Effector memory CD8-positive, alpha-beta T cell (primary cell): ENCODE results near the gene HOXC6.

Experiments
- ATAC-seq: fragments of 150-1000 bp; cut with Tn5 transposase; replicated peaks from 2 replicates; pipeline ENCODE4 v1.10.0; 2021; ENCODE audit warnings: mild to moderate bottlenecking, moderate library complexity
- DNase-seq, 3 experiments: peaks; one replicate each; pipeline ENCODE4 v3.0.0; 2021
- H3K27ac Mint-ChIP-seq, 2 donors: one replicate each; pipeline ENCODE4 v1.8.0; 2022; ENCODE audit warnings: mild to moderate bottlenecking in 2 of 2, mixed read lengths in 2 of 2, moderate library complexity in 2 of 2
- H3K27me3 Mint-ChIP-seq, 2 donors: one replicate each; pipeline ENCODE4 v1.8.0; 2022; ENCODE audit warnings: mixed read lengths in 2 of 2
- H3K36me3 Mint-ChIP-seq: one replicate; pipeline ENCODE4 v1.8.0; 2022; ENCODE audit warnings: mild to moderate bottlenecking, moderate library complexity, mixed read lengths; ENCODE audit not compliant: insufficient read depth
- H3K4me1 Mint-ChIP-seq, 2 donors: one replicate each; pipeline ENCODE4 v1.8.0; 2022; ENCODE audit warnings: low read depth in 2 of 2, mixed read lengths in 2 of 2
- H3K4me3 Mint-ChIP-seq, 2 donors: one replicate each; pipeline ENCODE4 v1.8.0; 2022; ENCODE audit warnings: mild to moderate bottlenecking in 2 of 2, mixed read lengths in 2 of 2, moderate library complexity in 2 of 2
- H3K9me3 Mint-ChIP-seq, 2 donors: one replicate each; pipeline ENCODE4 v1.8.0; 2022; ENCODE audit warnings: mixed read lengths in 2 of 2

HOXC6 gene

GRCh38 chr12:54010972-54011664 lies 17.1 kb upstream of the HOXC6 start:
- DNase-seq (no peak), ATAC-seq (no peak)
- Mint-ChIP-seq H3K36me3 (peaks cover 36% of the 10 kb centered on the region), H3K4me1 (peaks cover 15 to 29% of the 10 kb centered on the region in 2 donors), H3K27ac (no peak overlapping the region), H3K4me3 (peak overlapping the region in 1 of 2 donors; percentile 6), H3K27me3 (peaks cover 86 to 95% of the 10 kb centered on the region in 2 donors), H3K9me3 (no peaks in the 10 kb centered on the region)

DNA sequence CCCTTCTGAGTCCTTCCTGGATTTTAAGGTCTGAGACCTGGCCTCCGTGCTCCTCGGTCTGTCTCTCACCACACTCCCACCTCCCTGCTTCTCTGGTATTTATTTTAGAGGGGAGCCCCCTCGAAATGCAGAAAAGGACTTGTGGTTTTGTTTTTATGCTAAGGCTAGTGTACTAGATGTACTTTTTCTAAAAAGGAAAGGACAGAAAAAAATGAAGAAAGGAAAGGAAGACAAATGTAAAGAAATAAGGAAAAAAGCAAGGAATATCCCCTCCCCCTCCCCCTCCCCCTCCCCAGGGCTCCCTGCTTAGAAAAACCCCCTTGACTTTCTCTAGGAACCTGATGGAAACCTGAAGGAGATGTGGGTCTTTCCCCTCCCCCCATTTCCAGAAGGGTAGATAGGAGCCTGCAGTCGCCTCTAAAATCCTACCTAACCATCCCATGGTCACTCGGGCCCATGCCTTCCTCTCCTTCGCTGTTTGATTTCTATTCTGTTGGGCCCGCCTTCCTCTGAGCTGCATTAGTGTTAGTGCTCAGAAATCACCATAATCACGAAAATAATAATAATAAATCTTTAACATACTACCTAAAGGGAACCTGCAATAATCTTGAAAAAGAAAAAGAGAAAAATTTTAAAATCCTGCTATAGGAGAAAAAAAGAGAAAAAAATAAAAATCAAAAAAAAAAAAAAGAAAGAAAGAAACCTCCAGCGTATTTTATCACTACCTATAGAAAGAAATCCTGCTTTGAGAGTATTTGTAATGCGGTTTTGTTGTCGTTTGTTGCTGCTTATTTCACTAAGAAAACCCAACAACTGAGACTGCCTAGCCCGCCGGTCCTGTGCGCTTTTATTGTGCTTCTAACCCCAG lies 16.3 kb upstream of the HOXC6 start:
- peaks cover 36% of the 10 kb centered on the region for H3K36me3 Mint-ChIP-seq
- no peak overlapping the region for H3K4me3 Mint-ChIP-seq
- H3K9me3 Mint-ChIP-seq: no peaks in the 10 kb centered on the region
- no peak overlapping the region for H3K27ac Mint-ChIP-seq
- no peak for ATAC-seq
- no peak for DNase-seq
- H3K4me1 Mint-ChIP-seq: peaks cover 13 to 26% of the 10 kb centered on the region in 2 donors
- peaks cover 78 to 88% of the 10 kb centered on the region in 2 donors for H3K27me3 Mint-ChIP-seq

DNA sequence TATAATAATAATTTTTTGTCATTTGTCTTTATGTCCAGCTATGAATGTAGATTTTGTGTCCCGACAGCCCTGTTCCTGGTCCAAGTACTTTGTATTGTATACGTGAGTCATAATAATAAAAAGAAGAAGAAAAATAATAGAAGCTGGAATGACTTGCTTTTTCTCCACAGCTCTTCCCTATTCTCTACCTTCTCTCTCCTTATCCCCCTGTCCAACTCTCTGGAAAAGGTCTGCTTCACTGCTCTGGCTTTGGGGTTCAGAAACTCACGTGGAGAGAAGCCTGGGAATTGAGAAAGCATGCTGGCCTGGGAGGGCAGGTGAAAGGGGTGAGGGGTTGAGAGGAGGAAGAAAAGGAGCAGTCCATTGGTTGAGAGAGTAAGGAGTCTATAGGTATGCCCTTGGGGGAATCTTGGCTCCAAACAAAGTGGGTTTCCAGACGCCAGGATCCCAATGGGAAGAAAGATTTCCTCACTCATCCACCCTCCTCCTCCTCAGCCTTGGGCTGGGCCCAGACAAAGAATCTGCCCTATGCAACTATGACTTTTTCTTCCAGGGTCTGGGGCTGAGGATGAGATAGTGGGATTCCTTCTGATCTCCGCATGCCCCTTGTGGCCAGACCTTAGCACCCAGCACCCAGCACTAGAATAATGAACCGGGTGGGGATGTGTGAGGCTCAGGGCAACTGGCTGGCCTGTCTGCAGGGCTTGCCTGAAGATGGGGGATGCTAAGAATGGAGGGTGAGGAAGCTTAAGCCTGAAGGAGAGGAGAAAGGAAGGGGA lies 15.4 kb upstream of the HOXC6 start:
- no peak for DNase-seq
- no peak overlapping the region for H3K4me3 Mint-ChIP-seq
- peaks cover 69 to 84% of the 10 kb centered on the region in 2 donors for H3K27me3 Mint-ChIP-seq

DNA sequence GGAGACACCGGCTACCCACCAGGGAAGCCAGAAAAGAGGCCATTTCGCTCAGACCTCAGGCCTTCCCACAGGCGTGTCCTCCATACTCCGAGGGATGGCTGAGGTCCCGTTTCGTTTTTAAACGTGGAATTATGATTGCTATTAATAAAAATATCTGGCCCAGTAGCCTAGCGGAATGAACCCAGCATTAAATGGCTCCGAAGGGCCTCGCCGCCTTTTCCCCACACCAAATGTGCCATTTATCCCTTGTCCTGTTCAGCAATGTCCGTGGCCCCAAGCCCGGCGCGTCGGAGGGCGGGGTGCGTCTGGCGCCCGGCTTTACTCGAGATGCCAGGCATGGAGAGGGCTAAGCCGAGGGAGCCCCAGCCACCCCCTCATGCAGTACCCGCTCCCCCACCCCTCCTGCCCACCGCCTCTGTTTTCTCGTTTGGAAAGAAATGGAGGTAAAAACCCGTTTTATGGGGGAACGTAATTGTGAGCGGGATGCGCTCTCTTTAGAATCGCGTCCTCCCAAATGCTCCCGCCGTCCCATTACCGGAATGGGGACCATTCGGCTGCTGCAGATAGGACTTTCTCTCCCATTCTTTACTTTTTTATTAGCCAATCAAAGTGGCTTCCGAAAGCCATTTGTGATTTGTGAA lies 13.7 kb upstream of the HOXC6 start:
- DNase-seq (no peak), ATAC-seq (no peak)
- H3K27me3 Mint-ChIP-seq: peaks cover 53 to 71% of the 10 kb centered on the region in 2 donors
- peak overlapping the region in 1 of 2 donors; percentile 75 for H3K27ac Mint-ChIP-seq
- H3K4me1 Mint-ChIP-seq: peaks cover 22 to 31% of the 10 kb centered on the region in 2 donors
- peaks cover 31% of the 10 kb centered on the region for H3K36me3 Mint-ChIP-seq
- peak overlapping the region; percentile 34 to 44 for H3K4me3 Mint-ChIP-seq
- no peaks in the 10 kb centered on the region for H3K9me3 Mint-ChIP-seq

More for the DNA sequence above, 15.4 kb upstream of the HOXC6 start:
- no peak for ATAC-seq
- no peak overlapping the region for H3K27ac Mint-ChIP-seq
- no peaks in the 10 kb centered on the region for H3K9me3 Mint-ChIP-seq
- H3K4me1 Mint-ChIP-seq: peaks cover 20 to 33% of the 10 kb centered on the region in 2 donors
- peaks cover 36% of the 10 kb centered on the region for H3K36me3 Mint-ChIP-seq

DNA sequence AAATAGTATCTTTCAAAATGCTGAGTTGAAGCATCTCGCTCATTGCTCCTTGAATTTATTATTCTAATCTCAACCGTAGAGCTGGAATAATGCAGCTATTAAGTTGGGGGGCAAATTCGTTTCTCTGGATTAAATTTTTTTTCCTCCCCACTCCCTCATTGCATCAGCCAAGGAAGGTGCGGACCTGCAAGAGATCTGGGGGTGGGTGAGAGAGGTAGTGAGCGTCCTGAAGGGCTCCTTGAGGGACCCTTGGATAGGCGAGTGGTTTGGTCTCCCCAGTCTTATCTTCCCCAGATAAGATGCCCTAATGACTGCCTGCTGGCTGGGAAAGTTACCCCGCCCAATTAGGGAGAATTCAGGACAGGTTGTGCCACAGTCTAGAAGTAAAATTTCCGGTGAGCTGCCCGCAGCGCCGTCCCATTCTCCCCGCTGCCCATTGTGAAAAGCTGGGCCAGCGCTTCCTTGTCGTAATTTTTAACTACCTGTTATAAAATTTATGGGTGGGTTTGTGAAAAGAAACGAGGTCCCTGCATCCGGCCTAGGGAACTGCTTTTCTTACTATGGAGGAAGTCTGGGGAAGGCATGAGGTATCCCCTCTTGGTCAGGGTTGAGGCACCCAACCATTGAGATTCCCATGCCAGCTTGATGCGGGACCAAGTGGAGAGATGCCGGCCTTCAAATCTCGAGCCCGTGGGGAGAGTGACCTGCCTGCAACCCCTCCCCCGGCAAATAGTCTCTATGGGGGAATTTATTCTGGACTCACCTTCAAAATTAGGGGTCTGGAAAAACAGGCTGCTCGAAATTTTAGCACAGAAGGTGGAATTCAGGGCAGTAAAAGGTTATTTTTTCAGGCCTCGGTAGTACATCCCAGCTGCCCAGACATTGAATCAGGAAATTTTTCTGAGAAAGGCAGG lies 13.0 kb upstream of the HOXC6 start:
- peaks cover 22 to 24% of the 10 kb centered on the region in 2 donors for H3K4me1 Mint-ChIP-seq
- DNase-seq: no peak
- no peak overlapping the region for H3K27ac Mint-ChIP-seq
- H3K4me3 Mint-ChIP-seq: peak overlapping the region; percentile 34 to 44
- ATAC-seq: no peak
- H3K27me3 Mint-ChIP-seq: peaks cover 45 to 63% of the 10 kb centered on the region in 2 donors
- peaks cover 25% of the 10 kb centered on the region for H3K36me3 Mint-ChIP-seq
- H3K9me3 Mint-ChIP-seq: no peaks in the 10 kb centered on the region

GRCh38 chr12:54016051-54016450 lies 12.2 kb upstream of the HOXC6 start:
- Mint-ChIP-seq H3K36me3 (peaks cover 22% of the 10 kb centered on the region), H3K27ac (no peak overlapping the region), H3K4me1 (peaks cover 20 to 23% of the 10 kb centered on the region in 2 donors), H3K4me3 (peak overlapping the region; percentile 17 to 88), H3K9me3 (no peaks in the 10 kb centered on the region), H3K27me3 (peaks cover 37 to 59% of the 10 kb centered on the region in 2 donors)
- DNase-seq (no peak), ATAC-seq (no peak)

GRCh38 chr12:54016478-54016964 lies 11.7 kb upstream of the HOXC6 start:
- DNase-seq (no peak), ATAC-seq (no peak)
- Mint-ChIP-seq H3K36me3 (peaks cover 22% of the 10 kb centered on the region), H3K27ac (no peak overlapping the region), H3K4me3 (peak overlapping the region; percentile 17 to 88), H3K27me3 (peaks cover 36 to 59% of the 10 kb centered on the region in 2 donors), H3K9me3 (no peaks in the 10 kb centered on the region), H3K4me1 (peaks cover 15 to 21% of the 10 kb centered on the region in 2 donors)

DNA sequence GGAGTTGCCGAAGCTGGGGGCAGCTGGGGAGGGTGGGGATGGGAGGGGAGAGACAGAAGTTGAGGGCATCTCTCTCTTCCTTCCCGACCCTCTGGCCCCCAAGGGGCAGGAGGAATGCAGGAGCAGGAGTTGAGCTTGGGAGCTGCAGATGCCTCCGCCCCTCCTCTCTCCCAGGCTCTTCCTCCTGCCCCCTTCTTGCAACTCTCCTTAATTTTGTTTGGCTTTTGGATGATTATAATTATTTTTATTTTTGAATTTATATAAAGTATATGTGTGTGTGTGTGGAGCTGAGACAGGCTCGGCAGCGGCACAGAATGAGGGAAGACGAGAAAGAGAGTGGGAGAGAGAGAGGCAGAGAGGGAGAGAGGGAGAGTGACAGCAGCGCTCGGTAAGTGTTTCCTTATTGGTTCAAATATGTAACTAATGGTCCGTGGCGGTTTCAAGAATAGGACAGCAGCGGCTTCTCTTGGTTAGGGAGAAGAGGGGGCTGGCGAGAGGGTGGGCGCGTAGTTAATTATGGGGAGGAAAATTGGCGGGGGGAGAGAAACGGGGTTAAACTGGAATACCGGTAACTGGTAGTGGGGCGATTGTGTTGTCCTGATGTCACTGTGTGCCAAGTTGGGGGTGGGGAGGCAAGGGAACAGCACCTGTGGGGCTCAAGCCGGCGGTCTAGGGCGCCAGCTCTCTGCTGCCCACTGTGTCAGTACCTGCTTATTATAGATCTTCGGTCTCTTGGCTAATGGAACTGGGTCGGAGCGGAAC lies 11.0 kb upstream of the HOXC6 start:
- peak overlapping the region; percentile 87 to 88 for H3K4me3 Mint-ChIP-seq
- ATAC-seq (peak; percentile 41), DNase-seq (no peak)
- peaks cover 36 to 59% of the 10 kb centered on the region in 2 donors for H3K27me3 Mint-ChIP-seq
- no peaks in the 10 kb centered on the region for H3K9me3 Mint-ChIP-seq
- peak overlapping the region; percentile 77 to 94 for H3K27ac Mint-ChIP-seq
- peaks cover 13 to 23% of the 10 kb centered on the region in 2 donors for H3K4me1 Mint-ChIP-seq
- peaks cover 19% of the 10 kb centered on the region for H3K36me3 Mint-ChIP-seq

DNA sequence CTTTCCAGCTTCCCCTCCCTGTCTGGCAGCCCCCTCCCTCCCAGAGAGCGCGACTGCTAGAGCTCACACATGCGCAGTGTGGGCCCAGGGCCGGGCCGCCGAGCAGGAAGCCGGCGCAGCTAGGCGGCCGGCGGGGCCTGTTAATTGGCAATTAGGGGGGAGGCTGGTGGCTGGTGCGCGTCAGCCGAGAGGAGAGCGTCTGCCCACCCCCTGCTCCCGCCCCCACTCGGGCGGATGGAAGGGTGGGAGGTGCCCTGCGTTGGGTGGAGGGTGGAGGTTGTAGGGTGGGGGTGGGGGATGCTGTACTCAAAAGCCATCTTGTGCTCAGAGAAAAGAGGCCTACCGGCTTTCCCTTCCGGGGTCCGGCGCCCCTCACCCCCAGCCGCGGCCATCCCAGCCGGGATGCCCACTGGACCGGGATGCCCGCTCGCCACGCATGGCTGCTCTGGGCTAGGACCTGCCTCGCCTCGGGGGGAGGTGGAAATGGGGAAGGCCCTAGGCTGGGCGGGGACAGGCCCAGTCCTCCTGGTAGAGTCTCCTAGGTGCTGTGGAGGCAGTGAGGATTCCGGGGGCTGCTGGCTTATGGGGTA lies 10.3 kb upstream of the HOXC6 start:
- H3K4me1 Mint-ChIP-seq: peaks cover 13 to 23% of the 10 kb centered on the region in 2 donors
- H3K27me3 Mint-ChIP-seq: peaks cover 30 to 59% of the 10 kb centered on the region in 2 donors
- DNase-seq (peak; percentile 73 to 81 (median 73)), ATAC-seq (peak; percentile 89)
- no peaks in the 10 kb centered on the region for H3K9me3 Mint-ChIP-seq
- peak overlapping the region; percentile 77 to 94 for H3K27ac Mint-ChIP-seq
- peaks cover 19% of the 10 kb centered on the region for H3K36me3 Mint-ChIP-seq
- H3K4me3 Mint-ChIP-seq: peak overlapping the region; percentile 87 to 88

- Mint-ChIP-seq H3K9me3 (no peaks in the 10 kb centered on the region), H3K36me3 (peaks cover 14% of the 10 kb centered on the region), H3K4me1 (peaks cover 13 to 23% of the 10 kb centered on the region in 2 donors), H3K27me3 (peaks cover 30 to 59% of the 10 kb centered on the region in 2 donors), H3K27ac (peak overlapping the region; percentile 77 to 94), H3K4me3 (peak overlapping the region; percentile 87 to 88)
- DNase-seq: no peak
- ATAC-seq: no peak
Observed at GRCh38 chr12:54018468-54018984, 9.7 kb upstream of the HOXC6 start.
